Thyroid gland (tissue), 4 donors: ENCODE measurements around the gene NCK1.

ENCODE experiments used
- POLR2A ChIP-seq, 2 donors: fragments of 450-650 bp; IDR thresholded peaks; one replicate each; pipeline ENCODE4 v1.6.1; 2017; ENCODE audit warnings: antibody characterized with exemption in 2 of 2, mild to moderate bottlenecking in 2 of 2, moderate library complexity in 1 of 2
- TF ChIP-seq, protein P1 (sequence below), 6 experiments: fragments of 200-600 bp in 3 of 6; fragments of 450-650 bp in 3 of 6; sonication (generic) in 3 of 6; IDR thresholded peaks; one replicate each; pipeline ENCODE4 v1.5.1; 2016 to 2019; ENCODE audit warnings: antibody characterized with exemption in 6 of 6, mild to moderate bottlenecking in 2 of 6, inconsistent platforms in 1 of 6, moderate library complexity in 1 of 6

DNA sequence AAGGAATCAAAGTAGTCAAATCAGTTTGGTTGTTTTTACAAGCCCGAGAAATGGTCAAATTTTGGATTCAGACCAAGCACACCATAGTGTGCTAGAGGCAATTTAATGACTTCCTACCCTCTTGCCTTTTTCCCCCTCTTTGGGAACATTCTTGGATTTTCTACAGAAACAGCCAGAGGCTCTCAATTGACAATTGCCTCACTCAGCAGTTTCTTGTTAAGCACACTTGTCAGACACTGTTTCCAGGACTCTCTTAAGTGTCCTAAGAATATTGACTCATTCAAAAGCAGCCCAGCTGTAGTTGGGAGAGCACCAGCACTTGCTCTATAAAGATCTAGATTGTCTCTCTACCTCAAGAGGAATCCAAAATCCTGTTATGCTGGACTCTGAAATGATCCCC lies 44.6 kb upstream of the NCK1 start:
- TF ChIP-seq, protein P1, sequence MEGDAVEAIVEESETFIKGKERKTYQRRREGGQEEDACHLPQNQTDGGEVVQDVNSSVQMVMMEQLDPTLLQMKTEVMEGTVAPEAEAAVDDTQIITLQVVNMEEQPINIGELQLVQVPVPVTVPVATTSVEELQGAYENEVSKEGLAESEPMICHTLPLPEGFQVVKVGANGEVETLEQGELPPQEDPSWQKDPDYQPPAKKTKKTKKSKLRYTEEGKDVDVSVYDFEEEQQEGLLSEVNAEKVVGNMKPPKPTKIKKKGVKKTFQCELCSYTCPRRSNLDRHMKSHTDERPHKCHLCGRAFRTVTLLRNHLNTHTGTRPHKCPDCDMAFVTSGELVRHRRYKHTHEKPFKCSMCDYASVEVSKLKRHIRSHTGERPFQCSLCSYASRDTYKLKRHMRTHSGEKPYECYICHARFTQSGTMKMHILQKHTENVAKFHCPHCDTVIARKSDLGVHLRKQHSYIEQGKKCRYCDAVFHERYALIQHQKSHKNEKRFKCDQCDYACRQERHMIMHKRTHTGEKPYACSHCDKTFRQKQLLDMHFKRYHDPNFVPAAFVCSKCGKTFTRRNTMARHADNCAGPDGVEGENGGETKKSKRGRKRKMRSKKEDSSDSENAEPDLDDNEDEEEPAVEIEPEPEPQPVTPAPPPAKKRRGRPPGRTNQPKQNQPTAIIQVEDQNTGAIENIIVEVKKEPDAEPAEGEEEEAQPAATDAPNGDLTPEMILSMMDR (IDR thresholded peaks at IDR 0.05): no peak
- peak in 1 of 2 donors; percentile 47 for TF ChIP-seq POLR2A (IDR thresholded peaks at IDR 0.05)
